ENCODE results near the gene MCTP2. TPM values are rescaled to one million over a fixed set of nuclear protein-coding genes. Genes with fewer than 3 reads are reported as not detected.

The MCTP2 gene
- polyA plus RNA-seq, 3 donors: 2.4 to 7.4 (median 7.3) TPM

DNA sequence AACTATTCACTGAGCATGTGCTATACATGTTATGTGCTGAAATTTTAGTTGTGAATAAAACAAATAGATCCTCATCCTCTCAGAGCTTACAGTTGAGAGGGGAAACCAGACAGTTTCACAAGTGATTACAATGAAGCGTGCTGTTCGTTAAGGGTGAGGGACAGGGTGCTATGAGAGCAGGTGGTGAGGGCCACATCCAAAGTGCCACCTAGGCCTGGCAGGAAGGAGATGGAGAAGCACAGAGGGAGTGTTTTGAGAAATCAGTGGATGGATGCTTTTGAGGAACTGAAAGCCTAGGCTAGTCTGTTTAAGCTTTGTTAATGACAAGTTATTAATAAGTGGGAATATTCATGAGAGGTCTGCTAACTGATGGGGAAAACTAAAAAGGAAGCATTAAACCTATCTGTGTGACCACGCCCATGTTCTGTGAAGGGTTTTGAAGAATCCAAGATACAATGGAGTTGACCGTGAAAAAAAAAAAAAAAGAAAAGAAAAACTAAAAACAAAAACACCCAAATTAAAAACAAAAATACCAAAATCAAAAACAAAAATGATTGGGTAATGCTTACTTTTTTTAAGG is 7.3 kb downstream of the MCTP2 start:
- Mint-ChIP-seq H3K4me3 (peak overlapping the region; percentile 14 to 55), H3K27me3 (ENCODE audit: low read depth in 3 of 3) (peaks cover 0 to 2% (median 2%) of the 10 kb centered on the region in 3 donors), H3K4me1 (peaks cover 40% of the 10 kb centered on the region), H3K36me3 (peaks cover 9 to 14% of the 10 kb centered on the region in 2 donors), H3K9me3 (no peaks in the 10 kb centered on the region), H3K27ac (peak overlapping the region in 6 of 7 donors; percentile 28 to 89 (median 53))
- TF ChIP-seq, protein P1, sequence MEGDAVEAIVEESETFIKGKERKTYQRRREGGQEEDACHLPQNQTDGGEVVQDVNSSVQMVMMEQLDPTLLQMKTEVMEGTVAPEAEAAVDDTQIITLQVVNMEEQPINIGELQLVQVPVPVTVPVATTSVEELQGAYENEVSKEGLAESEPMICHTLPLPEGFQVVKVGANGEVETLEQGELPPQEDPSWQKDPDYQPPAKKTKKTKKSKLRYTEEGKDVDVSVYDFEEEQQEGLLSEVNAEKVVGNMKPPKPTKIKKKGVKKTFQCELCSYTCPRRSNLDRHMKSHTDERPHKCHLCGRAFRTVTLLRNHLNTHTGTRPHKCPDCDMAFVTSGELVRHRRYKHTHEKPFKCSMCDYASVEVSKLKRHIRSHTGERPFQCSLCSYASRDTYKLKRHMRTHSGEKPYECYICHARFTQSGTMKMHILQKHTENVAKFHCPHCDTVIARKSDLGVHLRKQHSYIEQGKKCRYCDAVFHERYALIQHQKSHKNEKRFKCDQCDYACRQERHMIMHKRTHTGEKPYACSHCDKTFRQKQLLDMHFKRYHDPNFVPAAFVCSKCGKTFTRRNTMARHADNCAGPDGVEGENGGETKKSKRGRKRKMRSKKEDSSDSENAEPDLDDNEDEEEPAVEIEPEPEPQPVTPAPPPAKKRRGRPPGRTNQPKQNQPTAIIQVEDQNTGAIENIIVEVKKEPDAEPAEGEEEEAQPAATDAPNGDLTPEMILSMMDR (IDR thresholded peaks at IDR 0.05): no peak
- intact Hi-C loops (cut with micrococcal nuclease): no loop called here
- H4K20me1 ChIP-seq (ENCODE audit: insufficient read depth, low read length): peaks cover 4% of the 10 kb centered on the region
- H3K27ac ChIP-seq (ENCODE audit: low read depth in 1 of 2, low read length in 2 of 2): no peak overlapping the region
- no peak overlapping the region for H3K9ac ChIP-seq (ENCODE audit: insufficient read depth, low read length, poor library complexity, severe bottlenecking)
- H3K4me3 ChIP-seq (replicated peaks in 1 of 3; ENCODE audit: low read depth in 2 of 3, low read length in 3 of 3): no peak overlapping the region
- DNase-seq: peak in 2 of 3 donors; percentile 29 to 44
- WGBS (ENCODE audit: insufficient coverage): 0% methylated on average over 1 of the region's 4 CpGs
- no peak overlapping the region for H2AFZ ChIP-seq (ENCODE audit: insufficient read depth, low read depth, low read length, poor library complexity, severe bottlenecking)
- H3K4me2 ChIP-seq (replicated peaks; ENCODE audit: extremely low read depth, low read length, poor library complexity, severe bottlenecking): no peak overlapping the region
- no peaks in the 10 kb centered on the region for H3K9me3 ChIP-seq (replicated peaks in 1 of 2; ENCODE audit: control insufficient read depth in 1 of 2, insufficient read depth in 1 of 2, low read length in 2 of 2)
- H3K4me1 ChIP-seq (ENCODE audit: control insufficient read depth in 1 of 2, insufficient read depth in 2 of 2, low read length in 2 of 2): peaks cover 26 to 33% of the 10 kb centered on the region in 2 donors
- H3K27me3 ChIP-seq (ENCODE audit: control insufficient read depth in 2 of 2, insufficient read depth in 2 of 2, low read length in 2 of 2): no peaks in the 10 kb centered on the region
- peaks cover 63% of the 10 kb centered on the region for H3K79me2 ChIP-seq (ENCODE audit: insufficient read depth, low read length)
- no peaks in the 10 kb centered on the region for H3K36me3 ChIP-seq (replicated peaks in 1 of 2; ENCODE audit: control insufficient read depth in 1 of 2, insufficient read depth in 2 of 2, low read length in 2 of 2)

DNA sequence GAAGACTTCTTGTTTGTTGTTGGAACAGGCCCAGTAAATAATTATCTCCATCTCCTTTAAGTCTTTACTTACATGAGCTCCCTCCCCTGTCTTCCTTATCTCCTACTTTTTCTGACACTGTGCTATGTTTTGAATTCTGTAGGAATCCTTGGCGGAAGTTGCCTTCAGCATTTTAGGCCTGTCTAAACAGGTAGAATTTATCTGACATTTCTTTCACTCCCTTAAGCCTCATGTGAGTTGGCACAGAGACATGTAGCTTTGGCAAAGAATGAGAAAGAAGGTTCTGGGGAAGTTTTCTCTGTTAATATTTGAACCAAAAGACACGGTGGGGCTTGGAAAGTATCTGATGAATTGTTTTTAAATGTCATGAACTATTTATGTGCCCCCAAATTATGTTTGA is 8.1 kb downstream of the MCTP2 start:
- intact Hi-C loops (cut with micrococcal nuclease): no loop called here

More for the DNA sequence above, 8.1 kb downstream of the MCTP2 start:
- Histone ChIP-seq H3K4me2 (replicated peaks; ENCODE audit: extremely low read depth, low read length, poor library complexity, severe bottlenecking) (no peak overlapping the region), H3K27ac (ENCODE audit: low read depth in 1 of 2, low read length in 2 of 2) (no peak overlapping the region), H3K79me2 (ENCODE audit: insufficient read depth, low read length) (peaks cover 59% of the 10 kb centered on the region), H3K9ac (ENCODE audit: insufficient read depth, low read length, poor library complexity, severe bottlenecking) (no peak overlapping the region), H3K4me3 (replicated peaks in 1 of 3; ENCODE audit: low read depth in 2 of 3, low read length in 3 of 3) (no peak overlapping the region), H2AFZ (ENCODE audit: insufficient read depth, low read depth, low read length, poor library complexity, severe bottlenecking) (no peak overlapping the region), H4K20me1 (ENCODE audit: insufficient read depth, low read length) (peaks cover 4% of the 10 kb centered on the region), H3K27me3 (ENCODE audit: control insufficient read depth in 2 of 2, insufficient read depth in 2 of 2, low read length in 2 of 2) (no peaks in the 10 kb centered on the region), H3K36me3 (replicated peaks in 1 of 2; ENCODE audit: control insufficient read depth in 1 of 2, insufficient read depth in 2 of 2, low read length in 2 of 2) (no peaks in the 10 kb centered on the region), H3K4me1 (ENCODE audit: control insufficient read depth in 1 of 2, insufficient read depth in 2 of 2, low read length in 2 of 2) (peaks cover 18 to 25% of the 10 kb centered on the region in 2 donors), H3K9me3 (replicated peaks in 1 of 2; ENCODE audit: control insufficient read depth in 1 of 2, insufficient read depth in 1 of 2, low read length in 2 of 2) (no peaks in the 10 kb centered on the region)
- H3K27me3 Mint-ChIP-seq (ENCODE audit: low read depth in 3 of 3): peaks cover 0 to 2% (median 2%) of the 10 kb centered on the region in 3 donors
- H3K9me3 Mint-ChIP-seq: no peaks in the 10 kb centered on the region
- DNase-seq: no peak
- peaks cover 32% of the 10 kb centered on the region for H3K4me1 Mint-ChIP-seq
- peaks cover 9 to 14% of the 10 kb centered on the region in 2 donors for H3K36me3 Mint-ChIP-seq
- TF ChIP-seq, protein P1 (IDR thresholded peaks at IDR 0.05): no peak
- H3K4me3 Mint-ChIP-seq: no peak overlapping the region
- peak overlapping the region in 2 of 7 donors; percentile 9 to 43 for H3K27ac Mint-ChIP-seq
- 60% methylated on average over 1 of the region's 2 CpGs for WGBS (ENCODE audit: insufficient coverage)

All from CD14-positive monocyte (primary cell).